ENCODE results near the gene RTP2. TPM values are rescaled to one million over a fixed set of nuclear protein-coding genes. Genes with fewer than 3 reads are reported as not detected.

Gene RTP2
- total and polyA plus RNA-seq, 9 of the 15 experiments (the other 6 are each of a cell fraction or from before 2014, with no cell fraction given) = not detected

DNA sequence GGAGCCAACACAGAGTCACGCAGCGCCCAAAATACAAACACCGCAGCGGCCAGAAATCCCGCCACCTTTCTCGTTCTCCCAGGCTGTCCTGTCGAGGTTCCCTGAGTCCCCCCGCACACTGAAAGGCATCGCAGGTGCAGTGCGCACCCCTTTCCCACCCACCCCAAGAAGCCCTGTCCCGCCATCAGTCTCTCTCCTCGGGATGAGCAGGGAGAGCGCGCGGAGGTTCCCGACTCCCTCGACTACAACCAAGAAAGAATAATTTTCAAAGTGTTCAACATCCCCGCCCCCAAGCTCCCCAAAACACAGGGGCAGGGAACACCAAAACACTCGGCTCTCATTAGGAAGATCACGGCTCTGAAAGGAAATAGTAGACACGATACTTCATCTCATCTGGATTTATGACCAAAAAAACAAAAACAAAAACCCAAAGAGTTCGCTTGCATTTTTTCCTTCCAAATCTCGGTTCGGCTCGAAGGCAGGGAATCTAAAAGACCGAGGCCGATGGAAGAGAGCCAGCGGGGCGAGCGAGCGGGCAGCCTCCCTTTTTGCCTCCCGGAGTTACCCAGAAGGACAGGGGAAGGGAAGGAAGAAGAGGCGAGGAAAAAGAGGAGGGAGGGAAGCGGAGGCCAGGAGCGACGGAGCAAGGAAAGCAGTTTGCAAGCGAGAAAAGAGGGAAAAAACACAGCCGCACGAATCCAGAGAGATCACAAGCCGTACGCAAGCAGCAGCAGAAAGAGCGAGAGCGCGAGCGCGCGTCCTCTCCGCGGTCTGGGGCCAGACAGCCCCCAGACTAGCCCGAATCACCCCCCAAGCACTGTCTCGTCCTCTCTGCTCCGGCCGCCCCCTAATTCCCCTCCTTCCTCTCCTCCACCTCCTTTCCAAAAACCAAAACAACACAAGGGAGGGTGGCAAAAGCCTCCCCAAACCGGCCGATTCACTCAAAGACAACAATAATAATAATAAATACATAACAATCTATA, 42.1 kb upstream of the RTP2 start (continued):
- TF ChIP-seq HNRNPLL (IDR thresholded peaks at IDR 0.05; ENCODE audit: low read depth, low read length, poor library complexity, severe bottlenecking) (peak; percentile 1), ARID1B (IDR thresholded peaks at IDR 0.05) (no peak), KAT7 (CRISPR knock-in tag; IDR thresholded peaks at IDR 0.05; ENCODE audit: borderline replicate concordance) (no peak), ZNF830 (CRISPR knock-in tag; IDR thresholded peaks at IDR 0.05) (peak; percentile 93), ZNF274 (IDR thresholded peaks at IDR 0.05; ENCODE audit: borderline replicate concordance, low read depth, low read length) (no peak), MTF1 (CRISPR knock-in tag; IDR thresholded peaks at IDR 0.05; ENCODE audit: borderline replicate concordance) (no peak), NEUROD1 (IDR thresholded peaks at IDR 0.05; ENCODE audit: borderline replicate concordance, low read depth, low read length, partially characterized antibody) (no peak), MED1 (CRISPR knock-in tag; IDR thresholded peaks at IDR 0.05; ENCODE audit: borderline replicate concordance) (no peak), NELFE (IDR thresholded peaks at IDR 0.05; ENCODE audit: insufficient read depth, insufficient read length) (no peak), BHLHE40 (IDR thresholded peaks at IDR 0.05; ENCODE audit: low read length) (no peak), ZNF445 (CRISPR knock-in tag; IDR thresholded peaks at IDR 0.05; ENCODE audit: low read depth) (no peak), CBX3 (IDR thresholded peaks at IDR 0.05; ENCODE audit: borderline replicate concordance in 1 of 2, low read length in 2 of 2) (no peak), ZNF75A (CRISPR knock-in tag; IDR thresholded peaks at IDR 0.05) (no peak), SIN3A (IDR thresholded peaks at IDR 0.05; ENCODE audit: borderline replicate concordance in 2 of 2, control insufficient read depth in 1 of 2, low read depth in 2 of 2, low read length in 2 of 2) (peak in 1 of 2 experiments; percentile 13; a peak in 1 of 4 replicates), POLR3G (IDR thresholded peaks at IDR 0.05; ENCODE audit: extremely low read depth, insufficient read length, insufficient replicate concordance) (no peak)
- TF ChIP-seq, protein P1, sequence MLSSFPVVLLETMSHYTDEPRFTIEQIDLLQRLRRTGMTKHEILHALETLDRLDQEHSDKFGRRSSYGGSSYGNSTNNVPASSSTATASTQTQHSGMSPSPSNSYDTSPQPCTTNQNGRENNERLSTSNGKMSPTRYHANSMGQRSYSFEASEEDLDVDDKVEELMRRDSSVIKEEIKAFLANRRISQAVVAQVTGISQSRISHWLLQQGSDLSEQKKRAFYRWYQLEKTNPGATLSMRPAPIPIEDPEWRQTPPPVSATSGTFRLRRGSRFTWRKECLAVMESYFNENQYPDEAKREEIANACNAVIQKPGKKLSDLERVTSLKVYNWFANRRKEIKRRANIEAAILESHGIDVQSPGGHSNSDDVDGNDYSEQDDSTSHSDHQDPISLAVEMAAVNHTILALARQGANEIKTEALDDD (IDR thresholded peaks at IDR 0.05) = no peak
- TF ChIP-seq, protein P2, sequence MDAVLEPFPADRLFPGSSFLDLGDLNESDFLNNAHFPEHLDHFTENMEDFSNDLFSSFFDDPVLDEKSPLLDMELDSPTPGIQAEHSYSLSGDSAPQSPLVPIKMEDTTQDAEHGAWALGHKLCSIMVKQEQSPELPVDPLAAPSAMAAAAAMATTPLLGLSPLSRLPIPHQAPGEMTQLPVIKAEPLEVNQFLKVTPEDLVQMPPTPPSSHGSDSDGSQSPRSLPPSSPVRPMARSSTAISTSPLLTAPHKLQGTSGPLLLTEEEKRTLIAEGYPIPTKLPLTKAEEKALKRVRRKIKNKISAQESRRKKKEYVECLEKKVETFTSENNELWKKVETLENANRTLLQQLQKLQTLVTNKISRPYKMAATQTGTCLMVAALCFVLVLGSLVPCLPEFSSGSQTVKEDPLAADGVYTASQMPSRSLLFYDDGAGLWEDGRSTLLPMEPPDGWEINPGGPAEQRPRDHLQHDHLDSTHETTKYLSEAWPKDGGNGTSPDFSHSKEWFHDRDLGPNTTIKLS (IDR thresholded peaks at IDR 0.05; ENCODE audit: borderline replicate concordance, low read depth) = no peak
- TF ChIP-seq, protein P3, sequence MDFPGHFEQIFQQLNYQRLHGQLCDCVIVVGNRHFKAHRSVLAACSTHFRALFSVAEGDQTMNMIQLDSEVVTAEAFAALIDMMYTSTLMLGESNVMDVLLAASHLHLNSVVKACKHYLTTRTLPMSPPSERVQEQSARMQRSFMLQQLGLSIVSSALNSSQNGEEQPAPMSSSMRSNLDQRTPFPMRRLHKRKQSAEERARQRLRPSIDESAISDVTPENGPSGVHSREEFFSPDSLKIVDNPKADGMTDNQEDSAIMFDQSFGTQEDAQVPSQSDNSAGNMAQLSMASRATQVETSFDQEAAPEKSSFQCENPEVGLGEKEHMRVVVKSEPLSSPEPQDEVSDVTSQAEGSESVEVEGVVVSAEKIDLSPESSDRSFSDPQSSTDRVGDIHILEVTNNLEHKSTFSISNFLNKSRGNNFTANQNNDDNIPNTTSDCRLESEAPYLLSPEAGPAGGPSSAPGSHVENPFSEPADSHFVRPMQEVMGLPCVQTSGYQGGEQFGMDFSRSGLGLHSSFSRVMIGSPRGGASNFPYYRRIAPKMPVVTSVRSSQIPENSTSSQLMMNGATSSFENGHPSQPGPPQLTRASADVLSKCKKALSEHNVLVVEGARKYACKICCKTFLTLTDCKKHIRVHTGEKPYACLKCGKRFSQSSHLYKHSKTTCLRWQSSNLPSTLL (IDR thresholded peaks at IDR 0.05) = no peak
- TF ChIP-seq, protein P4, sequence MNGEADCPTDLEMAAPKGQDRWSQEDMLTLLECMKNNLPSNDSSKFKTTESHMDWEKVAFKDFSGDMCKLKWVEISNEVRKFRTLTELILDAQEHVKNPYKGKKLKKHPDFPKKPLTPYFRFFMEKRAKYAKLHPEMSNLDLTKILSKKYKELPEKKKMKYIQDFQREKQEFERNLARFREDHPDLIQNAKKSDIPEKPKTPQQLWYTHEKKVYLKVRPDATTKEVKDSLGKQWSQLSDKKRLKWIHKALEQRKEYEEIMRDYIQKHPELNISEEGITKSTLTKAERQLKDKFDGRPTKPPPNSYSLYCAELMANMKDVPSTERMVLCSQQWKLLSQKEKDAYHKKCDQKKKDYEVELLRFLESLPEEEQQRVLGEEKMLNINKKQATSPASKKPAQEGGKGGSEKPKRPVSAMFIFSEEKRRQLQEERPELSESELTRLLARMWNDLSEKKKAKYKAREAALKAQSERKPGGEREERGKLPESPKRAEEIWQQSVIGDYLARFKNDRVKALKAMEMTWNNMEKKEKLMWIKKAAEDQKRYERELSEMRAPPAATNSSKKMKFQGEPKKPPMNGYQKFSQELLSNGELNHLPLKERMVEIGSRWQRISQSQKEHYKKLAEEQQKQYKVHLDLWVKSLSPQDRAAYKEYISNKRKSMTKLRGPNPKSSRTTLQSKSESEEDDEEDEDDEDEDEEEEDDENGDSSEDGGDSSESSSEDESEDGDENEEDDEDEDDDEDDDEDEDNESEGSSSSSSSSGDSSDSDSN (IDR thresholded peaks at IDR 0.05; ENCODE audit: borderline replicate concordance in 1 of 2, low read depth in 2 of 2, low read length in 2 of 2) = peak; percentile 9 to 62; a peak in 2 of 4 replicates

Measured in K562 (cell line).